ENCODE measurements around the gene EMC9. TPM values are rescaled to one million over a fixed set of nuclear protein-coding genes. Genes with fewer than 3 reads are reported as not detected.
A peak's percentile ranks its signal among the peaks of the same experiment; 100 is the strongest.
"Not testable (repeated sequence)": the region's sequence is repeated elsewhere in the genome, so short reads cannot be mapped to it uniquely, and the experiment has no call there.

EMC9 gene
- total RNA-seq, 1 donor = 4.1 TPM

- Histone ChIP-seq H3K4me1 (ENCODE audit: insufficient read depth, low read length) (peaks cover 27% of the 10 kb centered on the region), H3K4me3 (ENCODE audit: low read length) (peak overlapping the region; percentile 87), H3K27me3 (ENCODE audit: insufficient read depth, low read length) (no peaks in the 10 kb centered on the region), H3K9me3 (ENCODE audit: low read depth, low read length) (no peaks in the 10 kb centered on the region)
Measured at GRCh38 chr14:24115422-24116127, 25.8 kb downstream of the EMC9 start.

- H3K4me1 ChIP-seq (ENCODE audit: insufficient read depth, low read length) = peaks cover 30% of the 10 kb centered on the region
- peak within 1 kb of the TSS; percentile 87 for H3K4me3 ChIP-seq (ENCODE audit: low read length)
- H3K27me3 ChIP-seq (ENCODE audit: insufficient read depth, low read length) = no peaks in the 10 kb centered on the region
- no peaks in the 10 kb centered on the region for H3K9me3 ChIP-seq (ENCODE audit: low read depth, low read length)
Measured at GRCh38 chr14:24114532-24115421, 26.6 kb downstream of the EMC9 start, which contains the start of the genes DCAF11 and NRL. TSS of gene DCAF11 (plus strand) at chr14:24114777. CDS start at chr14:24115595, 818 bp downstream. TSS of gene NRL (minus strand) at chr14:24114949. CDS start at chr14:24082848, 32,101 bp downstream.

GRCh38 chr14:24113801-24114531 is 27.4 kb downstream of the EMC9 start:
- Histone ChIP-seq H3K4me1 (ENCODE audit: insufficient read depth, low read length) (peaks cover 35% of the 10 kb centered on the region), H3K27me3 (ENCODE audit: insufficient read depth, low read length) (no peaks in the 10 kb centered on the region), H3K4me3 (ENCODE audit: low read length) (peak overlapping the region; percentile 87), H3K9me3 (ENCODE audit: low read depth, low read length) (no peaks in the 10 kb centered on the region)

- Histone ChIP-seq H3K9me3 (ENCODE audit: low read depth, low read length) (no peaks in the 10 kb centered on the region), H3K27me3 (ENCODE audit: insufficient read depth, low read length) (no peaks in the 10 kb centered on the region), H3K4me3 (ENCODE audit: low read length) (peak overlapping the region; percentile 87), H3K4me1 (ENCODE audit: insufficient read depth, low read length) (peaks cover 41% of the 10 kb centered on the region)
Measured at GRCh38 chr14:24113379-24113800, 28.0 kb downstream of the EMC9 start.

GRCh38 chr14:24110523-24110922 is 30.9 kb downstream of the EMC9 start:
- peaks cover 27% of the 10 kb centered on the region for H3K4me1 ChIP-seq (ENCODE audit: insufficient read depth, low read length)
- H3K9me3 ChIP-seq (ENCODE audit: low read depth, low read length) = no peaks in the 10 kb centered on the region
- no peak overlapping the region for H3K4me3 ChIP-seq (ENCODE audit: low read length)
- no peaks in the 10 kb centered on the region for H3K27me3 ChIP-seq (ENCODE audit: insufficient read depth, low read length)

GRCh38 chr14:24110060-24110459 is 31.3 kb downstream of the EMC9 start:
- Histone ChIP-seq H3K4me3 (ENCODE audit: low read length) (no peak overlapping the region), H3K9me3 (ENCODE audit: low read depth, low read length) (no peaks in the 10 kb centered on the region), H3K4me1 (ENCODE audit: insufficient read depth, low read length) (peaks cover 25% of the 10 kb centered on the region), H3K27me3 (ENCODE audit: insufficient read depth, low read length) (no peaks in the 10 kb centered on the region)

GRCh38 chr14:24108336-24108874 is 33.0 kb downstream of the EMC9 start:
- H3K27me3 ChIP-seq (ENCODE audit: insufficient read depth, low read length) = no peaks in the 10 kb centered on the region

GRCh38 chr14:24106672-24107271 is 34.6 kb downstream of the EMC9 start:
- H3K27me3 ChIP-seq (ENCODE audit: insufficient read depth, low read length) = no peaks in the 10 kb centered on the region
- H3K9me3 ChIP-seq (ENCODE audit: low read depth, low read length) = no peaks in the 10 kb centered on the region
- H3K4me1 ChIP-seq (ENCODE audit: insufficient read depth, low read length) = peaks cover 19% of the 10 kb centered on the region
- no peak overlapping the region for H3K4me3 ChIP-seq (ENCODE audit: low read length)

More at GRCh38 chr14:24108336-24108874, 33.0 kb downstream of the EMC9 start:
- peaks cover 22% of the 10 kb centered on the region for H3K4me1 ChIP-seq (ENCODE audit: insufficient read depth, low read length)
- no peaks in the 10 kb centered on the region for H3K9me3 ChIP-seq (ENCODE audit: low read depth, low read length)
- no peak overlapping the region for H3K4me3 ChIP-seq (ENCODE audit: low read length)

- H3K4me3 ChIP-seq (ENCODE audit: low read length) = not testable (repeated sequence)
Measured at GRCh38 chr14:24105609-24106239, 35.7 kb downstream of the EMC9 start.

GRCh38 chr14:24103451-24103850 is 37.9 kb downstream of the EMC9 start:
- Histone ChIP-seq H3K4me1 (ENCODE audit: insufficient read depth, low read length) (peaks cover 22% of the 10 kb centered on the region), H3K4me3 (ENCODE audit: low read length) (no peak overlapping the region), H3K9me3 (ENCODE audit: low read depth, low read length) (no peaks in the 10 kb centered on the region), H3K27me3 (ENCODE audit: insufficient read depth, low read length) (no peaks in the 10 kb centered on the region)

More at GRCh38 chr14:24105609-24106239, 35.7 kb downstream of the EMC9 start:
- H3K4me1 ChIP-seq (ENCODE audit: insufficient read depth, low read length) = peaks cover 19% of the 10 kb centered on the region
- H3K9me3 ChIP-seq (ENCODE audit: low read depth, low read length); H3K27me3 ChIP-seq (ENCODE audit: insufficient read depth, low read length): not testable (repeated sequence)

- Histone ChIP-seq H3K9me3 (ENCODE audit: low read depth, low read length) (no peaks in the 10 kb centered on the region), H3K27me3 (ENCODE audit: insufficient read depth, low read length) (no peaks in the 10 kb centered on the region), H3K4me1 (ENCODE audit: insufficient read depth, low read length) (peaks cover 17% of the 10 kb centered on the region), H3K4me3 (ENCODE audit: low read length) (no peak overlapping the region)
Measured at GRCh38 chr14:24102357-24103048, 38.9 kb downstream of the EMC9 start.

- no peaks in the 10 kb centered on the region for H3K9me3 ChIP-seq (ENCODE audit: low read depth, low read length)
- H3K27me3 ChIP-seq (ENCODE audit: insufficient read depth, low read length) = no peaks in the 10 kb centered on the region
- H3K4me3 ChIP-seq (ENCODE audit: low read length) = no peak overlapping the region
- H3K4me1 ChIP-seq (ENCODE audit: insufficient read depth, low read length) = peaks cover 17% of the 10 kb centered on the region
Measured at GRCh38 chr14:24100982-24101494, 40.4 kb downstream of the EMC9 start.

GRCh38 chr14:24100197-24100981 is 41.0 kb downstream of the EMC9 start:
- no peaks in the 10 kb centered on the region for H3K27me3 ChIP-seq (ENCODE audit: insufficient read depth, low read length)
- H3K9me3 ChIP-seq (ENCODE audit: low read depth, low read length) = no peaks in the 10 kb centered on the region
- peaks cover 24% of the 10 kb centered on the region for H3K4me1 ChIP-seq (ENCODE audit: insufficient read depth, low read length)
- H3K4me3 ChIP-seq (ENCODE audit: low read length) = no peak overlapping the region

Measured in mononuclear cell (primary cell).